Stimulated activated CD8-positive, alpha-beta memory T cell treated with anti-CD3 and anti-CD28 coated beads, Interleukin-4, amount 100 ng/mL, for 48 hours (primary cell): Measurements from ENCODE around the gene ARHGEF3.
A peak's percentile ranks its signal among the peaks of the same experiment; 100 is the strongest.
"Not testable (repeated sequence)": the region's sequence is repeated elsewhere in the genome, so short reads cannot be mapped to it uniquely, and the experiment has no call there.

Experiments
- DNase-seq: peaks from one replicate; pipeline ENCODE4 v3.0.0-alpha.2; 2020

Gene ARHGEF3

GRCh38 chr3:56769116-56769707, 32.5 kb downstream of the ARHGEF3 start:
- DNase-seq: no peak

GRCh38 chr3:56764904-56765547, 36.7 kb downstream of the ARHGEF3 start:
- DNase-seq: no peak

- DNase-seq: no peak
Observed at GRCh38 chr3:56764184-56764583, 37.6 kb downstream of the ARHGEF3 start.

GRCh38 chr3:56763233-56763632, 38.5 kb downstream of the ARHGEF3 start:
- no peak for DNase-seq

- DNase-seq: no peak
Observed at GRCh38 chr3:56762718-56763117, 39.0 kb downstream of the ARHGEF3 start.

GRCh38 chr3:56761887-56762651, 39.7 kb downstream of the ARHGEF3 start:
- no peak for DNase-seq

- no peak for DNase-seq
Observed at GRCh38 chr3:56761023-56761422, 40.7 kb downstream of the ARHGEF3 start.

- DNase-seq: no peak
Observed at GRCh38 chr3:56759532-56759931, 42.2 kb downstream of the ARHGEF3 start.

GRCh38 chr3:56758539-56758981, 43.2 kb downstream of the ARHGEF3 start:
- no peak for DNase-seq

- not testable (repeated sequence) for DNase-seq
Observed at GRCh38 chr3:56758042-56758441, 43.7 kb downstream of the ARHGEF3 start.

GRCh38 chr3:56754741-56755417, 46.9 kb downstream of the ARHGEF3 start:
- DNase-seq: no peak

- DNase-seq: peak; percentile 46
Observed at GRCh38 chr3:56753206-56753820, 48.4 kb downstream of the ARHGEF3 start.

- no peak for DNase-seq
Observed at GRCh38 chr3:56751056-56751707, 50.6 kb downstream of the ARHGEF3 start.

GRCh38 chr3:56748663-56749231, 53.0 kb downstream of the ARHGEF3 start:
- no peak for DNase-seq

- no peak for DNase-seq
Observed at GRCh38 chr3:56747150-56747549, 54.6 kb downstream of the ARHGEF3 start.

- DNase-seq: no peak
Observed at GRCh38 chr3:56744016-56744415, 57.7 kb downstream of the ARHGEF3 start.

GRCh38 chr3:56742887-56743286, 58.9 kb downstream of the ARHGEF3 start:
- DNase-seq: no peak

GRCh38 chr3:56739036-56739435, 62.7 kb downstream of the ARHGEF3 start:
- DNase-seq: no peak

- DNase-seq: no peak
Observed at GRCh38 chr3:56737006-56737405, 64.7 kb downstream of the ARHGEF3 start.

- DNase-seq: no peak
Observed at GRCh38 chr3:56732109-56732508, 69.6 kb downstream of the ARHGEF3 start.

GRCh38 chr3:56725175-56725574, 76.6 kb downstream of the ARHGEF3 start:
- DNase-seq: peak; percentile 70

GRCh38 chr3:56724676-56725075, 77.1 kb downstream of the ARHGEF3 start:
- no peak for DNase-seq
